Activated gamma-delta T cell treated with Interleukin-2 at 50 U/mL for 16 hours (primary cell): ENCODE data around the gene CWC27.

Experiments
- DNase-seq: peaks from one replicate; pipeline ENCODE4 v3.0.0-alpha.2; 2020

The CWC27 gene

DNA sequence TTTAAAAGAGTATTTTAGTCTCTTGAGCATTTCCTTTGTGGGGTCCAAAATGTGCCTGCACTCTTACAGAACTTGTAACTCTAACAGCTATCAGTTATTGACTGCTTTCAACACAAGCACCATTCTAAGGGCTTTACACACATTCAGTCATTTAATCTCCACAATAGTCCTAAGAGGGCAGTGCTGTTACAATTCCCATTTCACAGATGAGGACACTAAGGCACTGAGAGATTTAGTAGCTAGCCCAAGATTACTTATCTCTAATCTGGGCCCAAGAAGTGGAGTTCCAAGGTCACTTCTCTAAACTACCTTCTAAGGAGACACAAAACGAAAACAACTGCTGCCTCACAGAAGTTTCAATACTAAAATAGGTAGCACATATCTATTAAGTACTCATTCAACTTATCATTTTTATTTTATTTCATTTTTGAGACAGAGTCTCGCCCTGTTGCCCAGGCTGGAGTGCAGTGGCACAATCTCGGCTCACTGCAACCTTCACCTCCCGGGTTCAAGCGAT, 275.2 kb downstream of the CWC27 start:
- DNase-seq = no peak

DNA sequence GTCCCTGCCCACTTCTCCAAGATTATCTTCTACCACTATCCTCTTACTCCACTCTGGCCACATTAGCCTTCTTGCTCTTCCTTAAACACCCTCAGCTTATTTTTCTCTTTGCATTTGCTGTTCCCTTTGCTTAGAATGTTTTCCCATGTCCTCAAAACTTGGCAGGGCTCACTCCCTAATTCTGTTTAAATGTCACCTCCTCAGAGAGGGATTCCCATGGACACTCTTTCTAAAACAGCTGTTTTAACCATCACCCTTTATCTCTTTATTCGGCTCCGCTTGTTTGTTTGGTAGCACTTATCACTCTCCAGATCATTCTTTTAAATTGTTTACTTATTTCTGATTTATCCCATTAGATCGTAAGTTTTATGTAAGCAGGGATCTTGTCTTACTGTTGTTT, 278.5 kb downstream of the CWC27 start:
- DNase-seq = no peak

DNA sequence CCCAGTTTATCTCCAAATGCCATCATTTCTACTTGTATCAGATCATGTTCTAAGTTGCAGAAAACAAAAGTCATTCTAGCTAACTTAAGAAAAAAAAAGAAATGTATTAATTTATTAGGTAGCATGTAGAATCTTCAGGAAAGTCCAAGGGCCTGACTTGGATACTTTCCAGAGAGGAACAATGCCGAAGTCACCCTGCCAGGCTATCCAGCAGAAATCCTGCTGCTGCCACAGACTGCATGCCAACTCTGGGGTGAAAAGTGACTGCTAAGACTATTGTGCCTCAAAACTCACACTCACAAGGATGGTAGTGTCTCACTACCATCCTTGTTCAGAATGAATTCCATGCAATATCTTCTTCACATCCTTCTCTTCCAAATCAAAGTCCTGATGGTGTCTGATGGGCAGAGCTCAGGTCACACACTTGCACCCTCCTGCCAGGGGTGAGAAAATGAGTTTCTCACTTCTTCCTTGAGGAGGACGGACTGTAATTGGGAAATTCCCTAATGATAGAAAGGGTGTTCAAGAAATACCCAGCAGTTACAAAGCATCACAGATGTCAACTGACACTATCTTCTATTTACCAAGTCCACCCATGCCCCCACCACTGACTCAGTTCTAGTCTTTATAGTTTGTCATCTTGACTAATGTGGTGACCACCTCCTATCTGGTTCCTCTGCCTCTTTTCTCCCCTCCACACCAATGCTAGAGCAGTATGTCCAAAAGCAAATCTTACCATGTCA, 279.4 kb downstream of the CWC27 start:
- DNase-seq = no peak

DNA sequence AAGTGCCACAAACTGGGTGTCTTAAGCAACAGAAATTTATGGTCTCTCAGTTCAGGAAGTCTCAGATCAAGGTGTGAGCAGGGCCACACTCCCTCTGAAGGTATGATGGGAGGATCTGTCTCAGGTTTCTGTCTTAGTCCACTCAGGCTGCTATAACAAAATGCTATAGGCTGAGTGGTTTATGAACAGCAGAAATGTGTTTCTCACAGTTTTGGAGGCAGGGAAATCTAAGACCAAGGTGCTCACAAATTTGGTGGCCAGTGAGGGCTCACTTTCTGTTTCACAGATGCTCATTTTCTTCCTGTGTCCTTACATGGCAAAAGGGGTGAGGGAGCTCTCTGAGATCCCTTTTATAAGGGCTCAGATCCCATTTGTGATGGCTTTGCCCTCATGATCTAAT, 281.4 kb downstream of the CWC27 start:
- DNase-seq = no peak

DNA sequence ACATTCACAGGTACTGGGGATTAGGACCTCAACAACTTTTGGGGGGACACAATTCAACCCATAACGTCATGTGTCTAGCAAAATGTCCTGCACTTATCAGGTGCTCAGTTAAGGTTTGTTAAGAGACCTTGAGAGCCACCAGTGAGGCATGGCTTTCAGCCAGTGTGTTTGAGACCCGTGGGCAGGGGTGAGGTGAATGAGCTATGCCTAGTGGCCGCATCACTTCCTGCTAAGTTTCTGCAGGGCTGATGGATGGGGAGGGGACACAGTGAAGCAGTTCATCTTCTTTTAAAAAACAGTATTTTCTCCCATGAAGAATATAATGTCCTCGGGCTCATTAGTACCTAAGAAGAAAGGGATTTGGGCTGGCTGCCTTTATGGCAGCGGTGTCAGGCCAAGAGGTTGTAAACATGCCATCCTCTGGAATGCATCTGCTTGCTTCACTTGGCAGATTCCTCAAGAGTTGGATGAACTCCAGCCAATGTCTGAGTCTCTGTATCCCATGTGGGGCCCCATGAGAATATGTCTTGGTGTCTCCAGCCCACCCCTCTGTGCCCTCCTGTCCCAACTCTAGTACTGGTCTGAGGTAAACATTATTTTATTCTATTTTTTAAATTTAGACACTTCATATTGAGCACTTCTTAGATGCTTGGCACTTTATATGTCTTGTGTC, 282.2 kb downstream of the CWC27 start:
- DNase-seq = no peak

DNA sequence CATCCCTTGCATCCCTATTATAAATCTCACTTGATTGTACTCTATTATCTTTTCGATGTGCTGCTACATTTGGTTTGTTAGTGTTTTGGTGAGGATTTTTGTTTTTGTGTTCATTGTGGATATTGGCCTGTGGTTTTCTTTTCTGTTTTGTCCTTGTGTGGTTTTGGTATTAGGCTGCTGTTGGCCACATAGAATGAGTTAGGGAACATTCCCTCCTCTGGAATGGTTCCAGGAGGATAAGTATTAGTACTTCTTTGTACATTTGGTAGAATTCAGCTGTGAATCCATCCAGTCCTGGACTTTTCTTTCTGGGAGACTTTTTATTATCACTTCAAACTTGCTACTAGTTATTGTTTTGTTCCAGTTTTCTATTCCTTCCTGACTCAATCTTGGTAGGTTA, 287.2 kb downstream of the CWC27 start:
- no peak for DNase-seq

DNA sequence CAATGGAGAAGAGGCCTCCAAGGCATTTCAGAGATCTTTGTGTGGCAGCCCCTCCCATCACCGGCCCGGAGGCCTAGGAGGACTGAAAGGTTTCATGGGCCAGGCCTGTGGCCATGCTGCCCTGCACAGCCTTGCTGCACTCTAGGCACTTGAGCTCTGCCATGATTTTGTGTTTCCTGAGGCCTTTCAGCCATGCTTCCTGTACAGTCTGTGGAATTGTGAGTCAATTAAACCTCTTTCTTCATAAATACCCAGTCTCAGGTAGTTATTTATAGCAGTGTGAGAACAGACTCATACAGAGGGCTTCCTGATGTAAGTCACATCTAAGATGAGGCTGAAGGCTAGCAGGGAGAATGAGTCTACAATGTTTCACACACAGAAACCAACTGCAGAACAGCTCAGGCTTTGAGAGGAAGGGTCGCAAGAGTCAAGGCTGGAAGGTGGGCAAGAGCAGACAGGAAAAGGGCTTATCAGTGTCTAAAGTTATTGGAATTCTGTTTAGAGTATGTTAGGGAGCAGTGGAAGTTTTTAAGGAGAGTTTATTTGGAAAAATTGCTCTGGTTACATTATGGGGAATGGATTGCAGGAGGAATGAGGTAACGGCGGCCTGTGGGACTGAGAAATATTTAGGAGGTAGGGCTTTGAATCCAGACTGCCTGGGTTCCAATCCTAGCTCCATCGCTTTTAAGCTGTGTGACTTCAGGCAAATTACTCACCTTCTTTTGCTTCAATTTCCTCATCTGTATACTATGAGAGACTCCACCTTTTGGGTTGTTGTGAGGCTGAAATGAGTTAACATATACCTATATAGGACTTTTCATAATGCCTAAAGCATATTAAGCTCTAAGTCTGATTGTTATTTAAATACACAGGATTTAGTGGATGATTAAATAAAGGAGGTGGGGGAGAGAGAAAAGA, 291.2 kb downstream of the CWC27 start:
- no peak for DNase-seq

DNA sequence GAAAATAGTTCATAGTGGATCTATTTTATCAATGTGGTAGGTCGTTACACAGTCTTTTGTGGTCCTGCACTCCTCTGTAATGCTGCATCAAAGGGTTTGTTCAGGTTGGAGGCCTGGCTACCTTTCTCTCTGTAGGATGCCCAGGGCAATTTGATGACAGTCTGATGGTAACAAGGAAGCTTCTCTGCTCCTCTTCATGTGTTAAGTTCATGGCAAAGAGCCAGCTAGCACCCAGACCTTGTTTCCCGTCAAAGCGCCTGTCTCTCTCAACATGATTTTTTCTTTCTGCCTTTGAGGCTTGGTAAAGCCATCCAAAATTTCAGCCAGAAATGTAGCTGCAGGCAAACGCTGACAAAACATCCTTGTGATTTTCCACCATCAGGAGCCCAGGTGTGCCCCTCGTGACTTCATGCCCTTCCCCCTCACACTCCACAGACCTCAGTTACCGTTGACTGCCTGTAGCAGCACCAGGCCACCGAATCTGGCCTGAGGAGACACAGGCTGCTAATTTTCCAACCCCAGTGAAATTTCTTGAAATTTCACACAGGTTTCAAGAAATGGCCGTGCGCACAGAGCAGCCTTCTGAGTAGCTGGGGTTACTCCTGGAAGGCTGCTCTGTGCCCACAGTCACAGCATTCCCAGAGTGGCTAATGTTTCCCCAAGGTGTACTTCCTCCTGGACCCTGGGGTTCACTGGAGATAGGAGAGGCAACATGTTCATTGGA, 292.7 kb downstream of the CWC27 start:
- DNase-seq = no peak

DNA sequence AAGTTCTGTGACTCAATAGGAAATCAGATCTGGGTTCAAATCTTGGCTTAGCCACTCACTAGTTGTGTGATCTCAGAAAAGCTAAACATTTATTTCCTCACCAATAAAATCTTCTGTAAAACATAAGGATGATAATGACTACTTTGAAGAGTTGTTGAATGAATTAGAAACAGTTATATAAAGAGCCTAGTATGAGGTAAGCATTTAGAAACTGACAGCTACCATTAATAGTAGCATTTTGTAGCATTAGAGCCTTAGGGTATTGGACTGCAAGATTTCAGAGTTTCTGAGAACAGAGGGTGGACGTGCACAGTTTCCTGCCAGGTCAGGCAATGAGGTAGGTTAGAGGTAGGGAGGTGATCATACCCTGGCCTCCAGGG, 293.2 kb downstream of the CWC27 start:
- DNase-seq = no peak

DNA sequence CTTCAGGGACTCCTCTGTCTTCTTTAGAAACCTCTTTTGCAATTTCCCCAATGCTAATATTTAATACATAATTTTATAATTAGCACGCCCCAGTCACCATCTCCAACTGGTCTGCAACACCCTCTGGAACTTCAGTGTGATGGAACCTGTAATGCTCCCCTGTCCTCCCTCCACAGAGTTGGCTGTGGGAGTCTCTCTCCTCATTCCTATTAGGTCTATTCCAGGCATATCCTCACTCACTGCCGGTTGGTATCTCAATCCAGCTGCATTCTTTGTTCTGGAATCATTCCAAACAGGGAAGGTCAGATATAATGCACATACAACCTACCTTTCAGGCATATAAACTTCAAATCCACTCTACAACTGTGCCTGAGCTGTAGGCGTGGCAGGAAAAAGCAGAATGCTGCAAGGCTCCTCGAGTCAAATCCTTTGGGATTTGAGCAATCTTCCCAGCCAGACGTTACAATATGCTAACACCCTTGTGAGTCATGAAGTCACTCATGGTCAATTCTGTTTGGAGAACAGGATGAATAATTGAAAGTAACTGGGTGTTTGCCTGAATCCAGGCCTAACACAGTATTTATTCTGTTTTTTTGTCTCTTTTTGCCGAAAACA, 293.8 kb downstream of the CWC27 start:
- no peak for DNase-seq

DNA sequence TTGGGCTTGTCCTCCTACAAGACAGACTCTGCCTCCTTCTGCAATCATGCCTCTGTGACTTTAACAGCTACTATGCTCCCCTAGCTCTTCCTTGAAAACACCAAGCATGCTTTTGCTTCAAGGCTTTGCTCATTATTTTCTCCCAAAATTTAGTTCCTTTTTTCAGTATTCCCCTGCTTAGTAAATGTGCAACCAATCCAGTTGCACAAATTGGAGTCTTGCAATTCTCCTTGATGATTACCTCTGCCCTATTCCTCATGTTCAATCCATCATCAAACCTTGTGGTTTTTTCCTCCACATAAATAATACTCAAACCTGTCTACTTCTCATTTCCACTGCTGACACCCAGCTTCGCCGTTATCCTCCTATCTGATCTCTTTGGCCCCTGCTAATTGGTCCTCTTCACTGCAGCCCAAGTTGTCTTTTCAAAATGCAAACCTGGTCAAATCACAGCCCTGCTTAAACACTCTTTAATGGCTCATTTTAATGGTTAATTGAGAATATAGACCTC, 296.3 kb downstream of the CWC27 start:
- DNase-seq = no peak

DNA sequence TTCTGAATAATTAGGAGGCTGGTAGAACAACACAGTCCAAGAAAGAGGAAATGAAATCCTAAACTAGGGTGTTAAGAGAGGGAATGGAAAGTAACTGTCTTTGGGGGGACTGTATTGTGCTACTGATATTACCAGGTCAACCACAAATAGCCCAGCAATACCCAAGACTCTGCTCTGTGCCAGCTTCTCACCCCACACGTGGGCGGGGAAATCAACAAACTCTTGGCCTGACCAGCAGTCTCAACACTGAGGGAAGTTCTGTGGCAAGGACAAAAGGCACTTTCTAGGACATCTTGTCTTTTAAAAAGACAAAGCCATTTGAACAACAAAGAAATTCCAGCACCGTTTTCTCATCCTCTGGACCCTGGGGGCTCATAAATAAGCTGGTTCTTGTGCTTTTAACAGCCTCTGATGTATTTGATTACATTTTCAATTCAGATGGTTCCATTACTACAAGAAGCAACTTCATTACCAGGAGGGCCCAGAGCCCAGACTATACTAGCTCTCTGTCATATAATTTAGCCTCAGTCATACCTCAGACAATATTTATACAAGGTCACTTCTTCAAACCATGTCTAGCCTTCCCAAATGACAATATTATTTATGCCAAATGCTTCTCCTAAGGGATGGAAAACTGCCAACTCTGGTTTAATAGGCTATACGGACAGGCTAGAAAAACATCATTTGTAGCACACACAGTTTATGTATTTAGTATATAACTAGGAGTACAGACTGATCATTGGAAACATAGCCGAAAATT, 297.8 kb downstream of the CWC27 start:
- DNase-seq = no peak

DNA sequence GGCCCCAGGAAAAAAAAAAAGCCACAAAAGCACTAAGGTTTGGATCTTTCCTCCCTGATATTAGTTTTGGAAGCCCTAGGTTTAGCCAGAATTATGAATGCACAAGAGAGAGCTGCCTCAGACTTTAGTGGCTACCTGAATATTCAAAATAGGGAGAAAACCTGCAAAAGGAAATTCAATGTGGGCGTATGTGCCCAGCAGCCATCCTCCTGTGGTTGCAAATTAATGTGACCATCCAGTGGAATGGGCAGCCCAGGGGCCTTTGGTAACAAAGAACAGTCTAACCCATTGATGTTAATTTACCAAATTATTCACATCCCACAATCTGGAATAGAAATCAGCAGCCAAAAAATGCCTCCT, 298.4 kb downstream of the CWC27 start:
- DNase-seq = no peak
